SK-N-MC (cell line): ENCODE results near the gene P2RY2.

Experiments
- DNase-seq: peaks from one replicate; pipeline ENCODE4 v3.0.0-alpha.2; 2011; ENCODE audit warnings: low read depth, low spot score
- H3K27ac ChIP-seq: fragments of 200-600 bp; sonication (generic); 2 replicates; pipeline ENCODE4 v1.5.1; 2016; ENCODE audit warnings: mixed run types
- H3K36me3 ChIP-seq: fragments of 200-600 bp; sonication (generic); 2 replicates; pipeline ENCODE4 v1.6.1; 2017; ENCODE audit warnings: antibody characterized with exemption, low read length, mixed read lengths; ENCODE audit not compliant: insufficient read depth
- H3K4me3 ChIP-seq: fragments of 200-600 bp; sonication (generic); 2 replicates; pipeline ENCODE4 v1.5.1; 2016
- H3K9ac ChIP-seq: fragments of 200-600 bp; sonication (generic); 2 replicates; pipeline ENCODE4 v1.8.0; 2017; ENCODE audit warnings: mixed run types, mixed read lengths; ENCODE audit not compliant: insufficient read length
- H3K9me3 ChIP-seq: fragments of 200-600 bp; sonication (generic); 2 replicates; pipeline ENCODE4 v1.6.1; 2017; ENCODE audit warnings: low read depth, mild to moderate bottlenecking, antibody characterized with exemption, low read length, moderate library complexity, mixed read lengths
- EZH2 ChIP-seq: fragments of 200-600 bp; sonication (generic); IDR thresholded peaks from one replicate; pipeline ENCODE4 v1.6.1; 2017; ENCODE audit warnings: antibody characterized with exemption
- FOXP2 ChIP-seq: optimal IDR thresholded peaks from 2 replicates; pipeline ENCODE3; 2011; ENCODE audit warnings: mild to moderate bottlenecking, moderate library complexity; ENCODE audit not compliant: insufficient read depth; ENCODE audit errors: extremely low read length, control extremely low read depth
- POLR2AphosphoS5 ChIP-seq: IDR thresholded peaks from 2 replicates; pipeline ENCODE4 v1.6.1; 2012; ENCODE audit warnings: mild to moderate bottlenecking, low read depth, low read length, borderline replicate concordance

P2RY2 gene

DNA sequence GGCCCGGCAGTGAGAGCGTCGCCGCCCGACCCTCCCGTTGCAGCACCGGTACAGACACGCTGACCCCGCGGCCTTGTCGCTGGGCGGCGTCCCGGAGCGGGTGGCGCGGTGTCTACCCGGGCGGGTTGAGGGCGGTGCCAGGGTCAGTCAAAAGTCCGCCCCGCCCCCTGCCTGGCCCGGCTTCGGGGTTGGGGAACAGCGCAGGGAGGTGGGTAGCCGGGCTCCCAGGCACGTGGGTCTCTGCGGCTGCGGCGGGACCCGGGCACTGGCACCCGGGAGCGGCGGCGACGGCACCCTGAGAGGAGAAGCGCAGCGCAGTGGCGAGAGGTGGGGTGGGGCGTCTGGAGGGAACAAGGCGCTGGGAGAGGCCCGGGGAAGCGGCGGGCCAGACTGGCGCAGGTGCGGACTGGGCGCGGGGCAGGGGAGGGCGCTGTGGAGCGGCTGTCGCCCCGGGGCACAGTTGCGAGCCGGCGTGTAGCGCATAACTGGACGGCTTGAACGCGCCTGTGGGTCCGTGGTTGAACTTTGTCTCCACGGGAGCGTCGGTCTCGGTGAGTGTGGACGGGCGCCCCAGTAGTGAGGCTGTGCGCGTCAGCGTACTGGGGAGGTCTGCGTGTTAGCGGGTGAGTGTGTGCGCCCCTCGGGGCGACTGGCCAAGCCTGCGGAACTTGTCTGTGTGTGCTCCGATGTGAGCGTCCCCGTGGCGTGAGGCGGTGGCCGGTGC lies at the start of gene P2RY2:
Gene P2RY2, plus strand, starts transcription at position 176 of the 724 bp plus-strand sequence. CDS start 15,879 bp downstream, outside the sequence.
- Histone ChIP-seq H3K9ac (no peak within 1 kb of the TSS), H3K4me3 (no peak within 1 kb of the TSS), H3K9me3 (no peaks in the 10 kb centered on the region), H3K27ac (no peak within 1 kb of the TSS), H3K36me3 (no peaks in the 10 kb centered on the region)
- DNase-seq, result no peak
- TF ChIP-seq FOXP2, result no peak

DNA sequence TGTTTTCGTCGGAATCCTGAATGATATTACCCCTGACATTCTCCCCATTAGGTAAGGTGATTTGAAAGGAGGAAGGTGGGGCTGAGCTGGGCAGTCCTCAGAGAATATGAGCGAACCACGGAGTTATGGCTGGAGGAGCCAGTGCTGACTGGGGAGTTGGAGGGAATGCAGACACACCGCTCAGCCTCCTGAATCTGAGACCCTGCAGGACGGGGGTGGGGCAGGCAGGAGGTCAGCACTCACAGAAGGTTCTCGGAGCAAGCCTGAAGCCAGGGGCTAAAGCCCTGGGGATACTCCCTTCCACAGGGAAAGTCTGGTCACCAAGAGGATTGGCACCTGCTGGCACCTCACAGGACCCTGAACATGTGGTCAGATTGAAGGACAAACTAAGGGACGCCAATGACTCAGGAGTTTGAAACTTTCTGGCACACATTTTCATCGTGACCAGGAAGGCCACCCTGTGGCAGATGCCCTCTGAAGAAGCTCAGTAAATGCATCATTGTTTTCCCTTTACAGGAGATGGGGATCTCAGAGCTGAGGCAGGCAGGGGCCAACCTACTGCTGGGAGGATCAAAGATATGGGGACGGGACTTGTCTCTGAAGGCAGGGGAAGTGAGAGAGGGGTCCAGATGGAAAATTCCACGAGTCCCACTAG lies 49.0 kb upstream of the P2RY2 start:
- Histone ChIP-seq H3K9ac (no peak overlapping the region), H3K27ac (no peak overlapping the region), H3K36me3 (no peaks in the 10 kb centered on the region), H3K4me3 (no peak overlapping the region), H3K9me3 (no peaks in the 10 kb centered on the region)
- DNase-seq, result no peak
- TF ChIP-seq POLR2AphosphoS5 (no peak), FOXP2 (no peak), EZH2 (no peak)

DNA sequence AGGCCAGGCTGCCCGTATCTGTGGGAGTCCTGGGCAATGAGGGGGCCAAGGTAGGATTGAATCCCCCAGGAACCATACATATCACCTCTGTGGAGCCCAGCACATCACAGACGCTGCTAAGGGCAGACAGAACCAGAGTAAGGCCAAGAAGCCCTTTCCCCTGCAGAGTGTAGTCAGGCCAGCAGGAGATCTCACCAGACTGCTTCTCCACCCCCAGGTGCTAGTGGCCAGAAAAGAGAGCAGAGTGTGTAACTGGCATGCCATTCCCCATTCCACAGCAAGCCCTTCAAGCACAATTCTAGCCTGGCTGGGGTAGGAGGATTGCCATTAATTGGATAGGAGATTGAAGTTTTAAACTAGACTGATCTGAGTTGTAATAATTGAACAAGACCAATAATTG lies 47.9 kb upstream of the P2RY2 start:
- no peak for TF ChIP-seq FOXP2
- no peak for TF ChIP-seq EZH2
- TF ChIP-seq POLR2AphosphoS5, result no peak
- H3K27ac ChIP-seq, result no peak overlapping the region
- H3K36me3 ChIP-seq, result no peaks in the 10 kb centered on the region
- no peak overlapping the region for H3K4me3 ChIP-seq
- no peak overlapping the region for H3K9ac ChIP-seq
- DNase-seq, result no peak
- H3K9me3 ChIP-seq, result no peaks in the 10 kb centered on the region

DNA sequence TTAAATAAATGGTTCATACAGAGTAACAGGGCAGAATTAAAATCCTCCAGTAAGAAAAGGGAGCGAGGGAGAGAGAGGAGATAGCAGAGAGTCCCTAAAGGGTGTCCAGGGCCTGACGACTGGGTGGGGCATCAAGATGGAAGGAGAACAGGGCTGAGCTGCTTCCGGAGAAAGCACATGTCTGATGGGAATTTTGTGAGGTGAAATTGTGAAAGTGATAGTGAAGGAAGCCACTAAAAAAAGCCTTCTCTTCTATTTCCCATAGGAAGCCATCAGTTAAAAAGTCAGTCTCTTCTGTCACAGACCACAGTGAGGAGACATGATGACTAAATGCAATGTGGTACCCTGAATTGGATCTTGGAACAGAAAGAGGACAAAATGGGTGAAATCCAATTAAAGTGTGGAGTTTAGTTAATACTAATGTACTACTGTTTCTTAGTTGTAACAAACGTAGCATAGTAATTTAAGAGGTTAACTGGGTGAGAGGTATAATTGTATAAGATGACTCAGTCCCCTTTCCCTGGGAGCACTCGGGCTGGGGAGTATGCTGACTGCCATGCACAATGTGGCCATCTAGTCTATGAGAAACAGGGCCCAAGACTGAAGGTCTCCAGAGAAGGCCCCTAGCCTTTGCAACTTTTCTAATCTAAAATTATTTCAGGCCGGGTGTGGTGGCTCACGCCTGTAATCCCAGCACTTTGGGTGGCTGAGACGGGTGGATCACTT lies 46.5 kb upstream of the P2RY2 start:
- Histone ChIP-seq H3K4me3 (no peak overlapping the region), H3K36me3 (no peaks in the 10 kb centered on the region), H3K27ac (no peak overlapping the region), H3K9ac (no peak overlapping the region), H3K9me3 (no peaks in the 10 kb centered on the region)
- TF ChIP-seq POLR2AphosphoS5, result no peak
- TF ChIP-seq FOXP2, result no peak
- TF ChIP-seq EZH2, result no peak
- DNase-seq, result no peak

DNA sequence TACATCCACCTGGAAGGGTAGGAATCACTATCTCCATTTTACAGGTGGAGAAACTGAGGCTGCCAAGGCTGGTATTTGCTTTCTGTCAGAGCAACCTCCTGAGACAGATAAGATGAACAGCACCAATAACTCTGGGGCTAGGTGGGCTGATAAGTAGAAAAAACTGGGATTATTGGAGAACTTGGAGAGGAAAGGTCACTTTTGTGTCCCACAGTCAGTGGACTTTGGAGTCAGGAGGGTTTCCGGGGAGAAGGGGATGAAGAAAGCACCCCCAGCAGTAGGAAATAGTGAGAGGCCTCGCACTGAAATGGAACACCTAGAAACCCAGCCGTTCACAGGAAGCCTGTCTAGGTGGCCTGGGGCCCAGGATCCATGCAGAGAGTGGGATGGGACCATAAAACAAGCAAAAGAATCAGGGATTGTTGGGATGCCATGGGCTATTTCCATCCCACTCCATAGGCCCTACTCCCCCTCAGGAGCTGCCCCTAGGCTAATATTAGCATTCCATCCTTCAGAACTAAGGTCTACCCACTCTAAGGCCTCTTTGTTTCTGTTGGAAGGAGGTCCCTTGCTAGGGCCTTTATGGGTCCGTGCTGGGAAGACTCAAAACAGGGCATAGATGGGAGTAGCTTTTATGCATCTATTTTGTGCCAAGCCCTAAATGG lies 45.0 kb upstream of the P2RY2 start:
- H3K9ac ChIP-seq, result no peak overlapping the region
- H3K27ac ChIP-seq, result no peak overlapping the region

DNA sequence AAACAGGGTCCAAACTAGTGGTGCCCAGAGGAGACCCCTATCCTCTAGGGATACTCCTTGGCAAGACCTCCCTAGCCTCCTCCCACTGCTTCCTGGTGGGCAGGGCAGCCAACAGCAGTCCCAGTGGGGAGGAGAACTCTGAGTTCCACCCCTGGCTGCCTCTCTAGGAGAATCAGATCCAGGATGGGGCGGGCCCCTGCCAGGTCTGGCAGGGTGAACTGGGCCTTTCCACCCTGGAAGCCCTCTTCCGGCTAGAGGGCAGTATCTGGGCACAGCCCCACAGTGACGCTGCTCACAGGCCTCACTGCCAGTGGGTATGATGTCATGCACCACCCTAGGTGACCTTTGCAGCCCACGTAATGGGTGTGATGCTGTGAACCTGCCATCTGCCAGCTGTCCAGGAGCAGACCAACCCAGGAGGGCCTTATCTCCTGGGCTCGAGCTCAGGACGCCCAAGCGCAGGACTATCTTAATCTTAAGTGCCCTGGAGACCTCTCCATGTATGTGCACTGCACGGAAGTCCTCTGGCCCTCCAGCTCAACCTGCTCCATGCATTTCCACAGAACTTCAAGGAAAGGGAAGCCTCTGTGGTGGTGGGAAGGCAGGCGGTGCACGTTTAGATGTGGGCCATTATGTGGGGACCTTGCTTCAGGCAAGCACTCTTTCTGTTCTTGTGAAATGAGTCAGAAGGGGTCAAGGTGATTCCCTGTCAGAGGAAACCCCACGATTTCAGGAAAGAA lies 44.2 kb upstream of the P2RY2 start:
- no peak overlapping the region for H3K27ac ChIP-seq
- H3K9me3 ChIP-seq, result no peaks in the 10 kb centered on the region
- DNase-seq, result no peak
- H3K4me3 ChIP-seq, result no peak overlapping the region
- no peak for TF ChIP-seq EZH2
- TF ChIP-seq FOXP2, result no peak
- no peak for TF ChIP-seq POLR2AphosphoS5
- no peaks in the 10 kb centered on the region for H3K36me3 ChIP-seq
- no peak overlapping the region for H3K9ac ChIP-seq

More for the DNA sequence above, 45.0 kb upstream of the P2RY2 start:
- DNase-seq, result no peak
- TF ChIP-seq EZH2 (no peak), POLR2AphosphoS5 (no peak), FOXP2 (no peak)
- Histone ChIP-seq H3K36me3 (no peaks in the 10 kb centered on the region), H3K4me3 (no peak overlapping the region), H3K9me3 (no peaks in the 10 kb centered on the region)

DNA sequence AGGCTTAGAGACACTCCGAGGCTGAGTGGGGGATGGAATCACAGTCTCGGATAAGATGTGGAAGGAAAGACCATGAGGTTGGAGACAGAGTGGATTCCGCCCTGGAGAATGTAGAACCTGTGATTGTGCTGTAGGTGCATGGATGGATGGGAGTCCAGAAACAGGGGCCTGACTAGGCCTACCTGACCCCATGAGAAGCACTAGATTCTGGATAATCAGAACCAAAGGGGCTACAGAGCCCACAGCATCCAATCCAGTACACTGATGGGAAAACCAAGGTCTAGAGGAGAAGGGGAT lies 43.6 kb upstream of the P2RY2 start:
- TF ChIP-seq EZH2 (no peak), POLR2AphosphoS5 (no peak), FOXP2 (no peak)
- no peak overlapping the region for H3K4me3 ChIP-seq
- no peak overlapping the region for H3K27ac ChIP-seq
- H3K36me3 ChIP-seq, result no peaks in the 10 kb centered on the region
- no peaks in the 10 kb centered on the region for H3K9me3 ChIP-seq
- H3K9ac ChIP-seq, result no peak overlapping the region
- no peak for DNase-seq

DNA sequence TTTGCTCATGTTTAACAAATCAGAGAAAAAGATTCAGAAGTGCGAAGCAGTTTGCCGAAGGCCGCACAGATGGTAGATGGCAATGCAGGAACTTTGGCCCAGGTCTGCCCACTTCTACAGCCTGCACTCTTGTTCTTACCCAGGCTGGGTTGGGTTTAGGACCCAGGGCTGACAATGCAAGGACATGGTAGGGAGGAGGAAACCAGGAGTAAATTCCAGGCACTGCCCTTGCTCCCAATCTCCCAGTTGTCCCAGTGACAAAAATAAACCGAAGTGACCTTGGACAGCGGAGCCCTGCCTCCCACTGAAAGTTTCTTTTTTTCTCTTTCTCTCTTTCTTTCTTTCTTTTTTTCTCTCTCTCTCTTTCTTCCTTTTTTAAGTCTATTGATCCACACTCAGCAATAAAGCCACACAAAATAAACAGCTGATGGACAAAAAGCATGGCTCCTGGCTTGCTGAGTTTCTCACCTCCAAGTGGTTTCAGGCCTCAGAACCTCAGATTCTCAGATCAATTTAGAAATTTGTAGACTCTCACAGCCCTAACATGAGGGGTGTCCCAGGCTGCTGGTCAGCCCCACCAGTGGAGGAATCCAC lies 42.4 kb upstream of the P2RY2 start:
- no peak overlapping the region for H3K9ac ChIP-seq
- no peak for TF ChIP-seq EZH2
- TF ChIP-seq FOXP2, result no peak
- TF ChIP-seq POLR2AphosphoS5, result no peak
- no peak overlapping the region for H3K27ac ChIP-seq
- no peak for DNase-seq
- H3K36me3 ChIP-seq, result no peaks in the 10 kb centered on the region
- H3K9me3 ChIP-seq, result no peaks in the 10 kb centered on the region
- H3K4me3 ChIP-seq, result no peak overlapping the region
